Endothelial cell of umbilical vein (primary cell): ENCODE results near the gene SAYSD1. TPM values are rescaled to one million over a fixed set of nuclear protein-coding genes. Genes with fewer than 3 reads are reported as not detected.

Experiments
- BruUV-seq: library from RNA; stranded (reverse); fragments of 400-500 nt; replicated peaks from 2 replicates; lab custom pipeline; 2021; lab: Mats Ljungman, UMichigan
- CTCF ChIA-PET: fragments of 300-600, 350-600 bp; sonication (Branson Sonifier 250); formaldehyde crosslinking; loops from one replicate; lab custom pipeline; 2021; ENCODE audit warnings: antibody characterized with exemption, inconsistent platforms; lab: Charles Lee
- POLR2A ChIA-PET: fragments of 300-600, 350-600 bp; sonication (Branson Sonifier 250); formaldehyde crosslinking; loops from one replicate; lab custom pipeline; 2021; ENCODE audit warnings: antibody characterized with exemption, inconsistent platforms; lab: Charles Lee
- DNase-seq: peaks from one replicate; pipeline ENCODE4 v3.0.0-alpha.2; 2011; ENCODE audit warnings: low read depth, low spot score
- FAIRE-seq: peaks from 2 replicates; lab custom pipeline; 2011; peaks lifted over from hg19 to GRCh38; lab: Jason Lieb, UNC
- H2AFZ ChIP-seq: 2 replicates; pipeline ENCODE4 v1.6.0; 2012; ENCODE audit warnings: low read depth, low read length, control low read depth, inconsistent platforms
- H3K27ac ChIP-seq: 2 replicates; pipeline ENCODE4 v1.5.1; 2011; ENCODE audit warnings: low read depth, mild to moderate bottlenecking, control low read depth, low read length, moderate library complexity; ENCODE audit not compliant: insufficient read depth
- H3K27me3 ChIP-seq, 2 experiments: 2 replicates each; pipeline versions ENCODE4 v1.6.0 to v1.6.1; 2011; ENCODE audit warnings: low read length in 2 of 2, mixed read lengths in 1 of 2; ENCODE audit not compliant: control insufficient read depth in 2 of 2, insufficient read depth in 2 of 2
- H3K36me3 ChIP-seq, 2 experiments: 2 replicates in 1 of 2; 3 replicates in 1 of 2; pipeline ENCODE4 v1.5.1; 2011; ENCODE audit warnings: low read length in 2 of 2, mild to moderate bottlenecking in 1 of 2, moderate library complexity in 1 of 2; ENCODE audit not compliant: control insufficient read depth in 2 of 2, insufficient read depth in 2 of 2; ENCODE audit errors: extremely low read depth in 1 of 2
- H3K4me1 ChIP-seq: 3 replicates; pipeline ENCODE4 v1.5.1; 2011; ENCODE audit warnings: mild to moderate bottlenecking, low read length; ENCODE audit not compliant: control insufficient read depth, insufficient read depth; ENCODE audit errors: extremely low read depth
- H3K4me2 ChIP-seq: 2 replicates; pipeline ENCODE4 v1.6.1; 2011; ENCODE audit warnings: low read length, control low read depth, mixed read lengths; ENCODE audit not compliant: insufficient read depth
- H3K4me3 ChIP-seq, 3 experiments: fragments of 200-600 bp in 1 of 3; sonication (generic), shearing (Covaris generic) in 1 of 3; replicated peaks in 1 of 3; 2 replicates each; pipeline ENCODE4 v1.5.1; 2011 to 2016; ENCODE audit warnings: control low read depth in 3 of 3, low read length in 3 of 3, mild to moderate bottlenecking in 2 of 3, inconsistent platforms in 1 of 3, low read depth in 1 of 3, moderate library complexity in 1 of 3; ENCODE audit not compliant: insufficient read depth in 1 of 3
- H3K79me2 ChIP-seq: 2 replicates; pipeline ENCODE4 v1.6.0; 2012; ENCODE audit warnings: low read length, inconsistent platforms; ENCODE audit not compliant: control insufficient read depth, insufficient read depth
- H3K9ac ChIP-seq: replicated peaks from 2 replicates; pipeline ENCODE3; 2011; ENCODE audit warnings: low read length, control low read depth; ENCODE audit not compliant: insufficient read depth; ENCODE audit errors: extremely low read depth
- H3K9me1 ChIP-seq: replicated peaks from 3 replicates; pipeline ENCODE4 v1.6.0; 2011; ENCODE audit warnings: mild to moderate bottlenecking, low read length; ENCODE audit not compliant: control insufficient read depth, insufficient read depth; ENCODE audit errors: extremely low read depth
- H3K9me3 ChIP-seq: replicated peaks from 2 replicates; pipeline ENCODE4 v1.5.1; 2012; ENCODE audit warnings: low read length, inconsistent platforms; ENCODE audit not compliant: control insufficient read depth, insufficient read depth
- H4K20me1 ChIP-seq: replicated peaks from 2 replicates; pipeline ENCODE3; 2011; ENCODE audit warnings: mild to moderate bottlenecking, low read length; ENCODE audit not compliant: control insufficient read depth, insufficient read depth; ENCODE audit errors: extremely low read depth
- EZH2 ChIP-seq: IDR thresholded peaks from 2 replicates; pipeline ENCODE4 v1.6.1; 2012; ENCODE audit warnings: borderline replicate concordance, low read depth, mild to moderate bottlenecking, moderate library complexity, low read length, inconsistent platforms; ENCODE audit not compliant: severe bottlenecking
- FOS ChIP-seq: IDR thresholded peaks from 2 replicates; pipeline ENCODE4 v1.6.1; 2011; ENCODE audit warnings: mild to moderate bottlenecking, low read length, moderate library complexity, borderline replicate concordance; ENCODE audit not compliant: insufficient read depth
- GATA2 ChIP-seq: IDR thresholded peaks from 2 replicates; pipeline ENCODE4 v1.7.0; 2011; ENCODE audit warnings: low read depth, mild to moderate bottlenecking, moderate library complexity, mixed read lengths, low read length; ENCODE audit not compliant: insufficient read length, insufficient read depth
- JUN ChIP-seq: IDR thresholded peaks from 2 replicates; pipeline ENCODE4 v1.6.1; 2011; ENCODE audit warnings: borderline replicate concordance, low read depth; ENCODE audit not compliant: insufficient read length, insufficient read depth
- MAX ChIP-seq: IDR thresholded peaks from 2 replicates; pipeline ENCODE4 v1.6.1; 2011; ENCODE audit not compliant: insufficient read depth, insufficient read length
- MYC ChIP-seq: IDR thresholded peaks from one replicate; pipeline ENCODE4 v1.6.1; 2011; ENCODE audit warnings: mild to moderate bottlenecking, low read depth, low read length
- POLR2A ChIP-seq: IDR thresholded peaks from 2 replicates; pipeline ENCODE4 v1.6.1; 2012; ENCODE audit warnings: low read depth, mild to moderate bottlenecking, control low read depth, low read length
- POLR2AphosphoS5 ChIP-seq: IDR thresholded peaks from 2 replicates; pipeline ENCODE4 v1.6.1; 2012; ENCODE audit warnings: low read depth, mild to moderate bottlenecking, control low read depth, low read length, moderate library complexity; ENCODE audit not compliant: insufficient read depth
- dilution Hi-C: fragments of 300-500 bp; cut with MboI; formaldehyde crosslinking; loops from one replicate; pipeline ENCODE4 v1.15.0; 2019; ENCODE audit warnings: low sequenced_read_pairs; ENCODE audit not compliant: extremely low pct_ligation_motif_present
- intact Hi-C: fragments of 100-400 bp; cut with micrococcal nuclease; formaldehyde crosslinking; loops from one replicate; pipeline ENCODE4 v1.10.0; 2022
- polyA plus RNA-seq, 4 experiments: library from polyadenylated mRNA; depleted of rRNA in 3 of 4; stranded (reverse) in 3 of 4; unstranded in 1 of 4; fragments of >200 nt; gene quantifications; 2 replicates each; pipeline versions ENCODE4 v1.2.1 to v1.2.3, GENCODE V29; 2011 to 2012; ENCODE audit warnings: missing spikeins in 1 of 4
- total RNA-seq: library from RNA; stranded (reverse); gene quantifications from 2 replicates; pipeline ENCODE4 v1.2.3, GENCODE V29; 2021
- TF ChIP-seq, protein P1 (sequence below), 2 donors: IDR thresholded peaks; 1 replicate in 1 of 2; 2 replicates in 1 of 2; pipeline ENCODE4 v1.5.1; 2011; ENCODE audit warnings: low read length in 2 of 2, mild to moderate bottlenecking in 2 of 2, moderate library complexity in 2 of 2, control low read depth in 1 of 2, inconsistent platforms in 1 of 2, low read depth in 1 of 2; ENCODE audit not compliant: insufficient read depth in 1 of 2; ENCODE audit errors: extremely low read depth in 1 of 2

The SAYSD1 gene
- total and polyA plus RNA-seq, 2 donors (not counting 3 experiments of a cell fraction or from before 2014, with no cell fraction given) = 9.0 to 9.7 TPM

DNA sequence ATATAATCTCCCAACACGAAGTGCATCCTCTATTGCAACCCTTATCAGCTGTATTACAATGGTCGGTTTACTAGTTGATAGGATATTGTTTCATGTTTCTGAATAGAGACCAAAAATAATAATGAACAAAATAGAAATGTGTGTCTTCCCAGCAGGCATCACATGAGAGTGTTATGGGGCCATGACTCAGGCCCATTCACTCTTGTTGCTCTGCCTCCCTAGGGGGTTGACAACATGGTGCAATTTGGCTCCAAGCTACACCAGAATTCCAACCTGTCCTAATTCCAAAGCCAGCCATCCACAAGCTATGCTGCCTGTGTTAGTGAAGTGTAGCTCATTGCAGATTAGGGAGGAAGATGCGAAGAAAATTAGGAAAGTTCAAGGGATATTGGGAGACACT is 13.1 kb upstream of the SAYSD1 start:
- no peak for FAIRE-seq
- dilution Hi-C loops = no loop called here
- CTCF ChIA-PET = interaction anchor here (1.1 to 1.7 kb wide), 2 partner anchors 9 to 40 kb away, joined by 3 read pairs; no protein-coding TSS in a partner anchor

More for the DNA sequence above, 13.1 kb upstream of the SAYSD1 start:
- Histone ChIP-seq H3K27ac (no peak overlapping the region), H3K36me3 (no peaks in the 10 kb centered on the region), H2AFZ (no peak overlapping the region), H3K4me1 (no peaks in the 10 kb centered on the region), H4K20me1 (no peaks in the 10 kb centered on the region), H3K79me2 (no peaks in the 10 kb centered on the region), H3K9me1 (no peaks in the 10 kb centered on the region), H3K27me3 (peaks cover 0 to 3% of the 10 kb centered on the region in 2 experiments), H3K4me2 (no peak overlapping the region), H3K9me3 (no peaks in the 10 kb centered on the region), H3K4me3 (no peak overlapping the region), H3K9ac (no peak overlapping the region)
- TF ChIP-seq FOS (no peak), JUN (no peak), EZH2 (no peak), MAX (no peak), POLR2AphosphoS5 (no peak), POLR2A (no peak), GATA2 (no peak), MYC (no peak)
- TF ChIP-seq, protein P1, sequence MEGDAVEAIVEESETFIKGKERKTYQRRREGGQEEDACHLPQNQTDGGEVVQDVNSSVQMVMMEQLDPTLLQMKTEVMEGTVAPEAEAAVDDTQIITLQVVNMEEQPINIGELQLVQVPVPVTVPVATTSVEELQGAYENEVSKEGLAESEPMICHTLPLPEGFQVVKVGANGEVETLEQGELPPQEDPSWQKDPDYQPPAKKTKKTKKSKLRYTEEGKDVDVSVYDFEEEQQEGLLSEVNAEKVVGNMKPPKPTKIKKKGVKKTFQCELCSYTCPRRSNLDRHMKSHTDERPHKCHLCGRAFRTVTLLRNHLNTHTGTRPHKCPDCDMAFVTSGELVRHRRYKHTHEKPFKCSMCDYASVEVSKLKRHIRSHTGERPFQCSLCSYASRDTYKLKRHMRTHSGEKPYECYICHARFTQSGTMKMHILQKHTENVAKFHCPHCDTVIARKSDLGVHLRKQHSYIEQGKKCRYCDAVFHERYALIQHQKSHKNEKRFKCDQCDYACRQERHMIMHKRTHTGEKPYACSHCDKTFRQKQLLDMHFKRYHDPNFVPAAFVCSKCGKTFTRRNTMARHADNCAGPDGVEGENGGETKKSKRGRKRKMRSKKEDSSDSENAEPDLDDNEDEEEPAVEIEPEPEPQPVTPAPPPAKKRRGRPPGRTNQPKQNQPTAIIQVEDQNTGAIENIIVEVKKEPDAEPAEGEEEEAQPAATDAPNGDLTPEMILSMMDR (IDR thresholded peaks at IDR 0.05; ENCODE audit: extremely low read depth in 1 of 2, insufficient read depth in 1 of 2, low read depth in 1 of 2, low read length in 2 of 2) = no peak
- intact Hi-C loops = no loop called here
- POLR2A ChIA-PET = no interaction called here
- BruUV-seq = no TSS peak
- no peak for DNase-seq
